Measurements from ENCODE around the gene PLXDC2.

DNA sequence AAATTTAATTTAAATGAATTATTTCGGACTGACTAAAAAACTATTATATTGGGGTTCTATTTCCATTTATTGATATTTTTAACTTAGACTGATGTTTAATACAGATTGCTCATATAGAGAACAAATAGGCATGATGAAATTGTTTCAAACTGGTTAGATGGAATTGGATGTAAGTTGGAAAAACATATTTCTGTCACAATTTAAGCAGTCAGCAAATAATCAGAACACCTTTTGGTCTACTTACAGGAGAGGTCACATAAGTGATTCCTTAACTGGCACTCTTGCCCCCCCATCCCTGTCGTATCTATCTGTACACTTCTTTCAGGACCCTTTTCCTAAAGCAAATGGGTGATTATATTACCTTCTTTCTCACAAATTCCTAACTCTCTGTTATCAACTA is 138.4 kb downstream of the PLXDC2 start:
- TF ChIP-seq POLR2AphosphoS5 (IDR thresholded peaks at IDR 0.05) (no peak), CTCF (IDR thresholded peaks at IDR 0.05) (no peak), POLR2A (IDR thresholded peaks at IDR 0.05) (no peak), EP300 (IDR thresholded peaks at IDR 0.05) (no peak)
